ENCODE data around the gene PLD1.
"Not testable (repeated sequence)": the region's sequence is repeated elsewhere in the genome, so short reads cannot be mapped to it uniquely, and the experiment has no call there.

PLD1 gene

DNA sequence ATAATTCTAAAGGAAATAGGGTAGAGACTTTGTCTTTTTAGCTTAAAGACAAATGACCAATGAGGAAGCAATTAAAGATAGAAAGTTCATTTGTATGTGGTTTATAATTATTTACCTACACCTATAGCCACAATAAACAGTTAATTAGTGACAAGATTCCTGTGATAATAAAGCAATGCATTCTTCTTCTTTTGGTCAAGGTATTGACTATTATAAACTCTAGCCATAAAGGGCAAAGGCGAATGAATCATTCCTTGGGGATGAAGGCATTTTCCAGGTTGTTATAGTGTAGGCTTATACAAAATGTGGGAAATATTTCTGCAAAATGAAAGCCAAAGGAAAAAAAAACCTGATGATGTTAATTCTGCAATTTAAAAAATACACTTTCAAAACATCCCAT lies 115.4 kb downstream of the PLD1 start:
- no peak for DNase-seq (ENCODE audit: low spot score)

DNA sequence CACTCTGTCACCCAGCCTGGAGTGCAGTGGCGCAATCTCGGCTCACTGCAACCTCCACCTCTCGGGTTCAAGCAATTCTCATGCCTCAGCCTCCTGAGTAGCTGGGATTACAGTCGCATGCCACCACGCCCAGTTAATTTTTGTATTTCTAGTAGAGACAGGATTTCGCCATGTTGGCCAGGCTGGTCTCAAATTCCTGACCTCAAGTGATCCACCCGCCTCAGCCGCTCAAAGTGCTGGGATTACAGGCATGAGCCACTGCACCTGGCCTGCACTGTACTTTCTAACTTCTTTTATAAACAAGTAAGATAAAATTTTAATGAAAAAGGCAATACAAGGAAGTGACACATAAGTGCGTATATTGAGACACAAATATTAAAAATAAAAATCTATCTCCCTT lies 117.7 kb downstream of the PLD1 start:
- not testable (repeated sequence) for DNase-seq (ENCODE audit: low spot score)

DNA sequence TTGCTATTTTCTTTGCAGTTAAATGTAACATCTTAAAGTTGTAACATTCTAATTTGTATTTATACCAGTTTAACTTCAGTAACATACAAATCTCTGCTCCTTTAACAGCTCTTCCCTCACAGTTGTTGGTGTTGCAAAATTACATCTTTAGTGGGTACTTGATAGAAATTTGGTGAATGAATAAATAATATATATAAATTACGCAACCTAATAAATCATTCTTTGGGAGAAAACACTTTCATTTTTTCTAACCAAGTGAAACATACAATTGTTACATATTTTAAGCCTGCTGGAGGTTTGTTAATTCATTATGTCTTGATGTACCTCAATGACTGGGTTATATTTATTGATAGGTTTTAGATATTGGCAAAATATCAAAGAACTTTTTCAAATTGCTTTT lies 118.8 kb downstream of the PLD1 start:
- no peak for DNase-seq (ENCODE audit: low spot score)

DNA sequence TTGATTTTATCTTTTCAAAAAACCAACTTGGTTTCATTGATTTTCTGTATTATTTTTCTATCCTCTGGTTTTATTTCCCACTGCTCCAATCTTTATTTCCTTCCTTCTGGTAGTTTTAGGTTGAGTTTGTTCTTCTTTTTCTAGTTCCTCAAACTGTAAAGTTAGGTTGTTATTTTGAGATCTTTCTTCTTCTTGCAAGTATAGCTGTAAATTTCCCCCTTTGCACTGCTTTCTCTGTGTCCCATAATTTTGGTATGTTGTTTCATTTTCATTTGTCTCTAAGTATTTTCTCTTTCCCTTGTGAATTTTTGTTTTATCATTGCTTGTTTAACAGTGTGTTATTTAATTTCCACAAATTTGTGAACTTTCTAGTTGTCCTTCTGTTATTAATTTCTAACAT lies 120.0 kb downstream of the PLD1 start:
- DNase-seq (ENCODE audit: low spot score) = no peak

DNA sequence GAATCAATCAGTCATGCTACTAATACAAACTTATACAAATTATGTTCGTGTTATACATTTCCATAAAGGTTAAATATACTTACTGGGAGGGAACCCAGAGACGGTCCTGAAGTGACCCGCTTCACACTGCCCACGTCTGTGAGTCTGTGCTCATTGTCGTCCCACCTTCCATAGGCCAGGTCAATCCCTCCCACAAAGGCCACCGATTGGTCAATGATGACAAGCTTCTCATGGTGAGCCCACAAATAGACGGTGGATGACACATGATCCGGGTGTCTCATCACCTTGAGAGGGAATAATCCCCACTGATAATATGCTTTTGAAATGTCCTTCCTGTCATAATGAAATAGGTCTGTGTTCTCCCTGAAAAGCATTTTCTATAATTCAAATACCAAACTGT lies 121.7 kb downstream of the PLD1 start:
- DNase-seq (ENCODE audit: low spot score) = no peak

DNA sequence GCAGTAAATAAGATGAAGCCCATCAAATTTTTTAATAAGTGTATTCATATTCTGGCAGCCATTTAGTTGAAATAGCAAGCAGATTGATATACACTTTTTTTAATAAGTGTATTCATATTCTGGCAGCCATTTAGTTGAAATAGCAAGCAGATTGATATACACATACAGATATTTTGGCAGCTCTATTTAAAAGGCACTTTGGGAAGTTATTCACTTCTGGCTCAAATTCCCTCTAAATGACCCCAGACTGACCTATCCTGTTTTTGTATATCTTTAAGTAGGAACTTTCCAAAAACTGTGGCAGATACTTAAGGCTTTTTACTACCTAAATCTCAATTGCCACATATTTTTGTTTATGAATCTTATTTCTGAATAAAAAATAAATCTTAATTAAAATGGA lies 122.3 kb downstream of the PLD1 start:
- no peak for DNase-seq (ENCODE audit: low spot score)

DNA sequence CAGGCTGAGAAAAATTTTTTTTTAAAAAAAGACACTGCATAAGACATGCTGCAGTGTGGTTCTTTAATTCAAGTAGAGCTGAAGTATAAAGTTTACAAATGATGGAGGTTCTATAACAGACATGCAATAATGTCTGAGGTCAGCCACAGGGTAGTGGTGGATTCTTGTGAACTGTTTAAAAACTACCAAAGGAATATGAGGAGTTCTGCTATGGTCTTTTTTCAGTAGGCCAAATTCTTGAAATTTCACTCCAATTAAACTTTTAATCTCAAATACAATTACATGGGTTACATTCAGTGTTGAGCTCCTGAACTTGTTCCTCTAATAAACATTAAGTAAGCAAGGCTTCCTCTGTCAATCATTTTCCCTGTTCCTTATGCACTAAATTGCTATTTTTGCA lies 122.7 kb downstream of the PLD1 start:
- no peak for DNase-seq (ENCODE audit: low spot score)

DNA sequence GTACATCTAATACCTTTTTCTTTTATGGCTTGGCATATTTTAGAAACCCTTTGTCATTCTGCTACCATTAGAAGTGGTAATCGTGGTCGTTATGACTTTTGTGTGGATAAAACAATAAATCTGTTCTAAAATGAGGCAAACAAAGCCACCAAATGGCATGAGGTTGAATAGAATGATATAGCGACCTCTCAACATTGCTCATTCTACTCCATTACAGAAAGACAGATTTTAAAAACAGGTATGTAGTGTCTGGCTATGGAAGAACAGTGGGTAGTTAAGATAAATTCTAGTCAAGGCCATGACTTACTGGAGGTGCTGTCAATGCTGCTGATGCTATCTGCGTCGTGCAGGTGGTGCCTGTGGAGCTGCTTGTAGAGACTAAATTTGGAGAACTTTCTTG lies 123.2 kb downstream of the PLD1 start:
- DNase-seq (ENCODE audit: low spot score) = no peak

DNA sequence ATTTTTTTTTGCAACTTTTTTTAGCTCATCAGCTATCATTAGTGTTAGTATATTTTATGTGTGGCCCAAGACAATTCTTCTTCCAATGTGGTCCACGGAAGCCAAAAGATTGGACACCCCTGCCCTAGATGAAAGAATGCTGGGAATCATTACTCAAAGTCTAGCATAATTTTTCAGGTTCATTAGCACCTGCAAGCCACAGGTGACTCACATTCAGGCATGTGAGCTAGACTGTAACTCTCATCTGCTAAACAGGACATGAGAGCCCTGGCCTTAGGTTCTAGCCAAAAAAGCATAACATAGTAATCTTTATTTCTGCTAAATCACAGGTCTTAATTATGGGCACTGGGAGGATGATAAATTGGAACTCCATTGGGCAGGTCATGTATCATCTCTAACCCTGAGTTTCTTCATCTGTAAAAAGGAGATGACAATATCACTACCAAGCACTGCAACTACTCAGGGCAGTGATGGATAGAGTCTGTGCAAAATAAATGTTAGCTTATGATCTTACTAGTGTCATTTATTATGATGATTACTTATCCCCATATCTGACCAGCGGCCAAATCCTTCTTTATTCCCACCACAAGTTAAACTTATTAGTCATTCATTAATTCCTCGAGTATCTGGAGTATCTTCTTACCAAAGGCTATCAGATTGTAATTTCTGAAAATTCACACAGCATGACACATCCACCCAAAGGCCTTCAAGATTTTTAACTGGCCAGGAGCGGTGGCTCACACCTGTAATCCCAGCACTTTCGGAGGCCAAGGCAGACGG lies 125.0 kb downstream of the PLD1 start:
- DNase-seq (ENCODE audit: low spot score) = no peak

DNA sequence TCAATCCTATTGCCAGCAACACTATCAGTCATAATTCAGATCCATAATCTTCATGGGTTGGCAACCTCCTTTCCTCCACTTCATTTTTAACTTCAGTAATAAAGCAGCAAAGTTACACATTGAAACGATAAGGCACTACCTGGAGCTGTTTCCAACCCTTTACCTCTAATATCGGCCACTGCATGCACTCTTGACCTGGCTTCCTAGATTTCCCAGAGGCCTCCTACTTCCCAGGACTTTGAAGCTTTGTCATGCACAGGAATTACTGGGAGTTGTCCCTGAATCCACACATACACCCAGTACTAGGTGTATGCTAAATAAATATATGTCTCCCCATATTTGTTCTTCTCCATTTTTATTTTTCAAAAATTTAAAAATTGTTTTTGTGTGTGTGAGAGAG lies 126.1 kb downstream of the PLD1 start:
- DNase-seq (ENCODE audit: low spot score) = no peak

DNA sequence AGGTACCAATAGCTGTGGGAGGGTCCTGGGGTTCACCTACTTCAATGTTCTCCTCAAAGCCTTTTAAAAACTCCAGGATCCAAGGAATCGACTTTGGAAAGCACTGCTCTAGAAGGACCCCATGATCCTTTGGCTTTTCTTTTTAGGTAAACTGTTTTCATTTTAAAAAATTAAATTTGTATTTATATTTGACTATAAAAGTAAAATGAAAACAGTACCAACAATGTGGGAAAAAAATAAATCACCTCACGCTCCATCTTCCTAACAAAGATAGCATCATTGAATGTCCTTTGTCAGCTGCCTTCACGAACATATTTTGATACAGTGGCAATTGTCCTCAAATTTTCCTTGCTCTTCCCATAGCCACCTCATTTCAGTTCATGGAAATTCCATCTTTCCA lies 127.5 kb downstream of the PLD1 start:
- no peak for DNase-seq (ENCODE audit: low spot score)

DNA sequence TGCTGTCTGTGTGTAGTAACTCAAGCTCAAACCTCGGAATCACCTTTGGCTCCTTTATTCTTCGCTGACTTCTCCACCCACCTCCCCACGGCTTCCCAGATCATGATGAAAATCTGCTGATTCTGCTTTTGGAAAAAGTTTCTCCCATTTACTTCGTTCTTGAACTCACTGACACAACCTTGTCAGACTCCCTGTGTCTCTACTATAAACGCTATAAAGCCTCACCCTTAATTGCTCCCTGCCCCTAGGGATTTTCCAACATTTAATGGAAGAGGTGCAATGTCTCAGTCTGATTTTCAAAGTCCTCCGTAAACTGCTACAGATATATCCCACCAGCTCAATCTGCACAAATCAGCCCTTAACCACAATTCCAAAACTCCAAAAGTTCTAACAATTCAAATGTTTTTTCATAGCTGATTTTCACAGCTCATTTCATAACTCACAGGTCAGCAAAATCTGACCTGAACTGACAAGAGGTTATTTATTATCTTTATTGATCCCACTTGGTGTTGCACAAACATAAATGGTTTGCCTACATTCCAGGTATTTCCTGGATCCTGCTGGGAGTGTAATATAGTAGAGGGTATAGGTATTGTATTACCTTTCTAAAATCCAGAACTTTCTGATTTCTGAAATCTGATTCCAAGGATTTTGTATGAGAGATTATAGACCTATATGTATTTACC lies 129.4 kb downstream of the PLD1 start:
- DNase-seq (ENCODE audit: low spot score) = no peak

DNA sequence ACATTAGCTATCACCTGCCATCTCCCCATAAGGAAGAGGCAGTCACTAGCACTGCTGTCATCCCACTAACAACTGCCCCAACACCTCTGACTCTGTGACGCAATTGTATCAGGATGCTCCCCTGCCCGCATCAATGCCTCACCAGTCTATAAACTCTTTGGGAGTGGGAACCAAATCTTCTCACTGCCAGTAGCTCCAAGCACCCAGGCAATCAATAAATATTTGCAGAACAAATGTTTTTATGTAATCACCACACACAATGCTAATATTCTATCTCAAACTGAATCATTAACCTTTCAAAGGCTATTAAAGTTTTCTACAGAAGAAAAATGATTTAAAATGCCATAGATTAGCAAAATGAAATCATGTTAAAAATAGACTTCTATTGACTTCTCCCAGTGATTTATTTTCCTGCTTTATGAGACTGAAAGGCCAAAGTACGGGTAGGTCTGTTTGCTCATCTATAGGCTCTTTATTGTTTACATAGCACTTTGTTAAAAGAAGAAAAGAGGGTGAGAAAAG lies 131.3 kb downstream of the PLD1 start:
- DNase-seq (ENCODE audit: low spot score) = no peak

DNA sequence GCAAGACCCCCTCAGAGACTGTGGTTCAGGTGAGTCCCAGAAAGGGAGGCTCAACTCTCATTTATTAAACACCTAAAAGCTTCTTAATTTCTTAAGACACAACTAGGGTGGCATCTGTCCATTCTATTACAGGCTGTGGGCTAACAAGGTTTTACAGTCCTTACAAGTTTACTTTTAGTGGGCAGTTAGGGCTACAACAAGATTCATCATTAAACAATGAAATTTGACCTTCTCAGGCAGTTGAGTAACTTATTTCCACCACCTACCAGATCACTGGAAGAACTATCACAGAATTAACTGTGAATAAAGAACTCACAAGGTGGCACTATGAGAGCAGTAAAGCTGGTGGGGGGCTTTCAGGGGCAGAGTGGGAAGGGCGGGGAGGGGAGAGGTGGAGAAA lies 132.6 kb downstream of the PLD1 start:
- DNase-seq (ENCODE audit: low spot score) = no peak

DNA sequence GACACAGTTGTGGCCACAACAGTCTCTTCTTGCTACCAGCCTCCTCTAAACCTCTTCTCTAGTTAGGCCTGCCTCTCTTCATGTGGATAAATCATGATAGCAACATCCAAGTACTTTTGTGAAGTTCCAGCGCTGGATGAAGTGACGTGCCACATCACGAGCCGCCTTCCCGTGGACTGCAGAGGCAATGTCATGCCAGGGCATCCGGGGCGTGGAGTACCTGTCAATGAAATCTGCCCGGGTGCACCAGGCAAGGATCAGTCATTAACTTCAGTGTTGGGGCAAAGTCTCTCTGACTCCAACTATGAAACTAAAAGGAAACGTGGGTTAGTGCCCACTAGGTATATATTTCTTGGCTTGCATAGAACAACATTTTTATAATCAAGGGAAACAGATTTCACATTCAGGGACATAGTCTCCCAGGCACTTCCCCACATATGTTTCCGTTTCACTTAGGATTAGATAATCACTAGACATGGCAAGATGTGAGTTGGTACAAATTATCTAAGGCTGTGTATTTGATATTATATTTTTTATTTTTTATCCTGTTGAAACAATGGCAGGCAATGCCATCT lies 133.6 kb downstream of the PLD1 start:
- no peak for DNase-seq (ENCODE audit: low spot score)

DNA sequence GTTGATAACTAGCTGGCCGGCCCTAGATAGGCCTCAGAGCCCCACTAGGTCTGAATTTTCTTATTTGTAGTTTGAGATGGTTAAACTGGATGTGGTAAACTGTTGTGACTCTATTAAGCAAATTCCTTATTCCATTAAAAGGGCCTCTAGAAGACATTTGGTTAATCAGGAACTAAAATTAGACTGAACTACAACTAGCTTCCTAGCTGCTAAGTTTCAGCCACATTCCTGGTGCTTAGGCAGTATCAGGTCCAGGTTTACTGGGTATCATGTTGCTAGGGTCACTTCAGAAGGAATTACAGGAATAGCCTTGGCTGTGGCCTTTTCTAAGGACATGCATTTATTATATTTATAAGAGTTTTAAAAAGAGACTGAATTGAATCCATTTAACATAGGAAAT lies 136.3 kb downstream of the PLD1 start:
- DNase-seq (ENCODE audit: low spot score) = no peak

DNA sequence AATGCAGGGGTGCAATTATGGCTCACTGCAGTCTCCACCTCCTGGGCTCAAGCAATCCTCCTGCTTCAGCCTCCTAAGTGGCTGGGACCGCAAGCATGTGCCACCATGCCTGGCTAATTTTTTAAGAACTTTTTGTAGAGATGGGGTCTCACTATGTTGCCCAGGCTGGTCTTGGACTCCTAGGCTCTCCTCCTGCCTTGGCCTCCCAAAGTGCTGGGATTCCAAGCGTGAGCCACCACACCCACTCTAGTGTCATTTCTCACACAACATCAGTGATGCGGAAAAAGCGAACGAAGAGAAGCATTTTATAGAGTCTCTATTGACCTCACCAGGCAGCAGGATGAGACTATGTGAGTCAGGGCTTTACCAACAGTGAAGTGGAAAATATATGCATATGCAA lies 137.7 kb downstream of the PLD1 start:
- no peak for DNase-seq (ENCODE audit: low spot score)

DNA sequence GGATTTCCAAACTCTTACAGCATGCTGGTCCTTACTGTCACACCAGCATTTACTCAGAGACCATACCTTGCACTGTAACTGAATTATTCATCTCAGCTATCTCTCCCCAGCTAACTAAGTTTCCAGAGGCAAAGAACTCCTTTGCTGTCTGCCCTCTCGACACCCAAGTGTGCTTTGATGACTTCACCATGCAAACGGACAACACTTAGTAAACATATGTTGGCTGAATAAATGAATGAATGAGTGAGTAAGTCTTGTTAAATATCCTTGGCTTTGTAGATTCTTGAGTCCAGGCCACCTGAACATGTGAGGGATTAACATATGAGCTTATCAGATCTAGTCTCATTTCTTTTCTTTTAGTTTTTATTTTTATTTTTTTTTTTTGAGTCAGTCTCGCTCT lies 138.2 kb downstream of the PLD1 start:
- no peak for DNase-seq (ENCODE audit: low spot score)

DNA sequence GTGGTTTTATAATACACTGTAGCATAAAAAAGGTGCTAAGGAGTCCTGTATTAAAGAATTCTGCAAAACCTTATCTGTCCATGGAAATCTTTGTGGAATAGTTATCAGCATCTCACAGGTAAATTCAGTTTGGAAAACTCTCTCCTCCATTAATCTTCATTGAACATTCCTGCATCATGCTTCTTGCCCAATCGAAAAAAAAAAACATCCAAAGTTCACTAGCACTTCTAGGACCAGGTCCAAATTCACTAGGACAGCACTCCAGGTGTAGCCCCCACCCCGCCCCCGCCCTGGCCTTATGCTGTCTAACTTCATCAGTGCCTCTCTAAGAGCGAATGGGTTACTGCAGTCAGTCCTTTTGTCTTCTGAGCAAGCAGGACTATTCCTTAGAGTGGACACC lies 138.6 kb downstream of the PLD1 start:
- no peak for DNase-seq (ENCODE audit: low spot score)

DNA sequence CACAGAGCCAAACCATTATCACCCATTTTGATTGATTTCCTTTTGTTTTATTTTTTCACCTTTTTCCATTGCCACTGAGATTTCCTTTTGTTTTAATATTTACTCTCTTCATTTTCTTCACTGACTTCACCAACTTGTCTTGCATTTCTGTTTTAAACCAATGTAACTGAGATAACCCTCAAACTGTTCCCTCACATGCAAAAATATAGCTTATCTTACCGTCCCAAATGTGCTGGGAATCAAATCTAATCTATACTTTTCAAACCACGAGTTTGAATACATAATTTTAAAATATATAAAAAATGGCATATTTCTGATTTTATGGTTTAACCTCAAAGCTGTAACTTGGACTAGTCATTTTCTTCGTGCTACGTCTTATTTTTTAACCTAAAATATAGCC lies 143.8 kb downstream of the PLD1 start:
- DNase-seq (ENCODE audit: low spot score) = no peak

DNA sequence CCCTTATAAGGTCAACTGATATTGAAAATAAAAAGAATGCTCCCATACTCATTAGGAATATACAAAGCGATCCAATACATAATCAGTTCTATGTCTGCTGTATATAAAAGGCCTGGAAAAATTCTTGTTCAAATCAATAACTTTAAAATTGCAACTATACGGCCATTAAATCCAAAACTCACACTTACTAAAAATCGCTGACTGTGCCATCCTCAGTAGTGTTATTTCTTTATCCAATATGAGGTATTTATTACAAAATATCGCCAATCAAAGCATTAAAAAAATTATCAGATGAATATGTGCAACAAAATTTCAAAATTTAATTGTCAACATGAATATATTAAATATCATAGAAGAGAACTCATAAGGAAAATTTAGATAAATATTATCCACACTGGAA lies 146.5 kb downstream of the PLD1 start:
- DNase-seq (ENCODE audit: low spot score) = no peak

DNA sequence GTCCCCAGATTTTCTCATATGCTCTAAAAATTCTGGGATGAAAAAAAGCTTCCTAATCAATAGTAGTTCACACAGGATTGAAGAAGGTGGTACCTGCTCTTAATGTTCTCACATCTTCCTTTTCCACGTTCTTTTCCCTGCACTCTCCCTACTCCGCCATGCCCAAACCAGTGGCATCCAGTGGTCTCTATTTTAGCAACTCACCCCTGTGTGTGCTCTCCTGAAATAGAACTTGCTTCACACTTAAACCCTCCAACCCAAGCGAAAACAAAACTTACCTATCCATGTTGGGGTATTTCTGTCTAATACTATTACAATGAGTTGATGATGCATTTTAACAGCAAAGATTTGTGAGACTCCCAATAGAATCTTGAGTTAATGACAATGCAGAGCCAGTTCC lies 148.8 kb downstream of the PLD1 start:
- no peak for DNase-seq (ENCODE audit: low spot score)

DNA sequence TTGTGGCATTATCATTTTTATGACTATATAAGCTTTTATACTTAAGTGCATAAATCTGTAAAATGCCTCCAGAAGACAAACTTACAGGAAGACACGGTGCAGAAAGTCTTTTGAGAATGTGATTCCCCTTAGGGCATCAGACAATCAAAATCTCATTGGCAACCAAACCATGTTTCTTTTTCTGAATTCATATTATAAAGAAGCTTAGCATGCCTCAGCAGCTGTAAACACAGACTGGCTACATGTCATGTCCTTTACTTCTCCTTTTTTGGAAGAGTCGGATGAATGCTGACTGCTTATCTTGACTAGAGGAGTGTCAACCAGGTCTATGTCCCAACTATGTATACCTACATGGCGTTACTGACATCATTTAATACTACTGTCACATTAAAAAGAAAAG lies 150.1 kb downstream of the PLD1 start:
- DNase-seq (ENCODE audit: low spot score) = no peak

Data from CD4-positive, alpha-beta T cell treated with Interleukin-2 at 100 ng/mL for 4 hours (primary cell).